Measurements from ENCODE around the gene HYOU1. TPM values are rescaled to one million over a fixed set of nuclear protein-coding genes. Genes with fewer than 3 reads are reported as not detected.

HYOU1 gene
- total RNA-seq, 1 donor from 2014 or later: 122 TPM

- intact Hi-C loops (cut with micrococcal nuclease): loop anchor here (1.0 to 2.0 kb wide), 11 partner anchors 11 to 339 kb away; partner anchors contain the start of genes CENATAC, HINFP, HYOU1 and RPS25
- no peak for TF ChIP-seq CTCF (IDR thresholded peaks at IDR 0.05)
- Mint-ChIP-seq H3K4me3 (peak overlapping the region; percentile 85), H3K9me3 (no peaks in the 10 kb centered on the region), H3K4me1 (peaks cover 15% of the 10 kb centered on the region), H3K27me3 (no peaks in the 10 kb centered on the region), H3K27ac (peak overlapping the region; percentile 0), H3K36me3 (ENCODE audit: low read depth) (peaks cover 22% of the 10 kb centered on the region)
- ChIA-PET CTCF (no interaction called here), POLR2A (interaction anchor here (1.0 to 2.7 kb wide), 5 partner anchors 11 to 55 kb away, joined by 3 to 21 read pairs (median 5); partner anchors contain the start of genes HMBS, RPS25, TRAPPC4 and VPS11)
- DNase-seq (no peak), ATAC-seq (ENCODE audit: low read depth) (no peak)
Measured at GRCh38 chr11:119029340-119030028, 27.5 kb downstream of the HYOU1 start.

DNA sequence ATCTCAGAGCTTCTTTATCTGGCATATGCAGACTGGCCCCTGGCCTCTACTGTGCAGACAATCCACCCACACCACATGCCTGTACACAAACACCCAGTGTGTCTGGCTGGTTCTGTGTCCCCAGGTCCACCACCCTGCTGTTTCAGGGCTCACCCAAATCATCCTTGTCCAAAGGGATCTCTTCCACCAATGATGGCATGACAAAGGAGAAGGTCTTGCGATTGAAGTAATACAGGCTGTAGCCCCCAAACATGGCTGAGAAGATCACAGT, 28.0 kb downstream of the HYOU1 start:
- Mint-ChIP-seq H3K4me1 (peaks cover 15% of the 10 kb centered on the region), H3K4me3 (no peak overlapping the region), H3K27ac (no peak overlapping the region), H3K27me3 (no peaks in the 10 kb centered on the region), H3K9me3 (no peaks in the 10 kb centered on the region), H3K36me3 (ENCODE audit: low read depth) (peaks cover 27% of the 10 kb centered on the region)
- ChIA-PET CTCF (no interaction called here), POLR2A (interaction anchor here (2.7 kb wide), 1 partner anchor 10 kb away, joined by 10 read pairs; the partner anchor contains the start of genes RPS25 and TRAPPC4)
- intact Hi-C loops (cut with micrococcal nuclease): no loop called here
- no peak for TF ChIP-seq CTCF (IDR thresholded peaks at IDR 0.05)
- ATAC-seq (ENCODE audit: low read depth): no peak
- DNase-seq: no peak

DNA sequence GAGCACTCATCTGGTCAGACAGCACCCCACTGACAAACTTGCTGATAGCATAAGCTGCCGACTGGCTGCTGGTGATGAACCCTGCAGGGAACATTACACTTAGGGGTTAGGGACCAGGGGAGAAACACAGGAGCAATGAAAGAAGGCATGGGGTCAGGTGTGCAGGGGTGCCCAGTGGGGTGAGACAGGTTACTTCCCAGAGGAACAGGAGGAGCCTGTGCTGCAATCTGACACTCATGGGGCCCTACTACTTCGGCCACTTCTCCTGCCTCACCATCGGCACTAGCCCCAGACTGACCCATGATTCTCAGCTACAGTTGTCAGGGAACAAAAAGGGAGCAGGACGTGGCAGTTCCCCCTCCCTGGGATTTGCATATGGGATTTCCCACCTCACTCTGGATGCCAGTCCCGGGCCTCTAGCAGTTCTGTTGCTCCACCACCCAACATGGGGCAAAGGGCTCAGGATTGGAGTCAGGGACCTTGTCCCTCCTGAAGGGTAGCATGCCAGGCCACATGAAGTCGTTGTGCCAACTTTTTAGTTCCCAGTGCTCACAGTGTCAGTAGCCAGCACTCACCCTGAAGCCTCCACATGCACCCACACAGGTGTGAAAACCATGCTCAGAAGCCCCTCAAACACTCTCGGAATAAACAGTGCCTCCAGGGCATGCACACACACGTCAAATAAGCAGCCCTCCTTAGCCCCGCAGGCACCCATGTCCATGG, 28.5 kb downstream of the HYOU1 start:
- Mint-ChIP-seq H3K27ac (no peak overlapping the region), H3K9me3 (no peaks in the 10 kb centered on the region), H3K4me1 (peaks cover 15% of the 10 kb centered on the region), H3K27me3 (no peaks in the 10 kb centered on the region), H3K4me3 (no peak overlapping the region), H3K36me3 (ENCODE audit: low read depth) (peaks cover 32% of the 10 kb centered on the region)
- ChIA-PET CTCF (no interaction called here), POLR2A (interaction anchor here (1.0 to 2.7 kb wide), 2 partner anchors 10 to 66 kb away, joined by 3 to 10 read pairs; partner anchors contain the start of genes RPS25 and TRAPPC4)
- DNase-seq (no peak), ATAC-seq (ENCODE audit: low read depth) (no peak)
- TF ChIP-seq CTCF (IDR thresholded peaks at IDR 0.05): no peak
- intact Hi-C loops (cut with micrococcal nuclease): no loop called here

DNA sequence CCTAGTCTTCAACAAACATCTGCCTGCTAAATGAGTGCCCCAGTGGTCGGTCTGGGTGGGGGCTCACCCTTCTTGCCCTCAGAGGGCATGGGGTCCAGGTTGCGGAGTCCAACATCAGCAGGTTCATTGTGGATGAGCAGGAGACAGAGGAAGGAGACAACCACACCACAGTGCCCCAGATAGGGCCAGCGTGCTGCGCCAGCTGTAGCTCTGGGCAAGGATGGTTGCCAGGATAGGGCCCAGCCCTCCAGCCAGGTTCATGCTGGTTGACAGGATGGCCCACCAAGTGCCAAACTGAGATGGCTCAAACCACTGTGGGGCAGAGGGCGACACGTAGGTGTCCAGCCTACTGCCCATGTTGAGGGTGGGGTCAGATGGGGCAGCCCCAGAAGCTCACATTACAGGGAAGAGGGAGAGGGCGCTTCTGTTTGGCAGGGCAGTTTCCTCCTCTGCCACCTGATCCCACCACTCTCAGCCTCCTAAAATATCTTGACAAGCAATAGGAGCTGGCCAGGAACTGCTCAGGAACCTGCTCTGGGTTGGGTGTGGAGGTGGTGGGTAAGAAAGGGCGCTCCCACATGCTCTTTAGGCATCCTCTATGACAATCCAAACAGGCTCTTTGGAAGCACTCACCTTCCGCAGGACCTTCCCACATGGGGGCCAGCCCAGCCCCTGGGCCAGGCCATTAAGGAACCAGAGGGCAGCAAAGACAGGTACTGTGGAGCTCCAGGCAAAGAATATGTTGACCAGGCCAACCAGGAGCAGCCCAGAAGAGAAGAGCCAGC, 29.3 kb downstream of the HYOU1 start:
- H3K27ac Mint-ChIP-seq: no peak overlapping the region
- H3K27me3 Mint-ChIP-seq: no peaks in the 10 kb centered on the region
- H3K9me3 Mint-ChIP-seq: no peaks in the 10 kb centered on the region
- CTCF ChIA-PET: no interaction called here
- peaks cover 37% of the 10 kb centered on the region for H3K36me3 Mint-ChIP-seq (ENCODE audit: low read depth)
- intact Hi-C loops (cut with micrococcal nuclease): no loop called here
- TF ChIP-seq CTCF (IDR thresholded peaks at IDR 0.05): no peak
- DNase-seq: no peak
- no peak for ATAC-seq (ENCODE audit: low read depth)
- H3K4me1 Mint-ChIP-seq: peaks cover 17% of the 10 kb centered on the region
- no peak overlapping the region for H3K4me3 Mint-ChIP-seq
- POLR2A ChIA-PET: interaction anchor here (0.6 to 2.7 kb wide), 3 partner anchors 9 to 67 kb away, joined by 3 to 10 read pairs (median 4); partner anchors contain the start of genes RPS25 and TRAPPC4
